ENCODE measurements around the gene INPP5A. TPM values are rescaled to one million over a fixed set of nuclear protein-coding genes. Genes with fewer than 3 reads are reported as not detected.
A peak's percentile ranks its signal among the peaks of the same experiment; 100 is the strongest.

INPP5A gene
- total and polyA plus RNA-seq, 7 donors = 17.6 to 132 (median 100) TPM

DNA sequence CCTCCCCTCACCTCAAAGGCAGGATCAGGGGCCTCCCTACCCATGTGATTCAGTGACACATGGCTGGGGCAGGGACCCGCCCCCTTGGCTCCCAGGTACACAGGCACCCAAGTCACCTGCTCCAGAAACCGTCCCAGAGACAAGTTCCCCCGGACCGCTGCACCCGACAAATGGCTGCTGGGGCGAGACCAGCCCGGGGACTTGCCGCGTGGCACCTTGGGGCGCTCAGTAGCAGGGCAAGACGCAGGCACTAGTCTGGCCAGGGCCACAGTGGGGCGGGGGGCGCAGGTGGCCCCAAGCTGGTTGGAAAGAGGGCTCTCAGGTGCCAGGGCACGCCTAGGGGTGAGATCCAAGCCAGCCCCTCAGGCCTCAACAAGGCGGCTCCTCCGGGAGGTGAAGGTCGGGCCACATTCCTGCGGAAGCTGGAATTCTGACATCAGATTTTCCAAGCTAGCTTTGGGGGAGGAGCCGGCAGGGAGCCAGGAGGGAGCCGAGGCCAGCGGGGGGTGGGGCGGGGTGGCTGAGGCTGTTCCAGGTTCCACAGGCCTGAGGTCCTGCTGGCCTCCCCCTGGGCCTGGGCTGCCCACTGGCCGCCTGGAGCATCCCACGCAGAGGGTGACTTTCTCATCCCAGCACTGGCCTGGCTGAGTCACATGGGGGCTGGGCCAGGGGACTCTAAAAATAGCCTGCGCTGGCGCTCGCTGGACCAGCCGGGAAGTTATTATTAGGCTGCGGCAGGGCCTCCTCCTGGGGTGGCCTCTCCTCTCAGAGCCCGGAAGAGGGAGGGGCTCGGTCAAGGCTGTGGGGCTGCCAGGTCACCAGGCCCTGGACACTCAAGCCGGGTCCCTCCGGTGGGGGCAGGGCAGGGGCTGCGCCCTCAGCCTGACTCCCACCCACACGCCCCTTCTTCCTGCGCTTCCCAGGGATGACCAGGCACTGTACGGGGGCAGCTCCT lies 20.5 kb upstream of the INPP5A start:
- DNase-seq = peak; percentile 99
- Histone ChIP-seq H3K27ac (peak overlapping the region; percentile 80 to 94 (median 90)), H3K4me1 (peaks cover 0 to 64% (median 59%) of the 10 kb centered on the region in 4 donors), H3K4me3 (peak overlapping the region in 3 of 4 donors; percentile 7 to 32 (median 8)), H3K36me3 (no peaks in the 10 kb centered on the region), H3K27me3 (no peaks in the 10 kb centered on the region), H3K9me3 (no peaks in the 10 kb centered on the region)
- WGBS, 2 donors = 17 to 54% methylated on average over 37 of the region's 37 CpGs
- intact Hi-C loops (cut with DNase I) = loop anchor here (5.0 kb wide), 2 partner anchors 50 to 115 kb away; no protein-coding TSS in a partner anchor
- TF ChIP-seq, protein P1, sequence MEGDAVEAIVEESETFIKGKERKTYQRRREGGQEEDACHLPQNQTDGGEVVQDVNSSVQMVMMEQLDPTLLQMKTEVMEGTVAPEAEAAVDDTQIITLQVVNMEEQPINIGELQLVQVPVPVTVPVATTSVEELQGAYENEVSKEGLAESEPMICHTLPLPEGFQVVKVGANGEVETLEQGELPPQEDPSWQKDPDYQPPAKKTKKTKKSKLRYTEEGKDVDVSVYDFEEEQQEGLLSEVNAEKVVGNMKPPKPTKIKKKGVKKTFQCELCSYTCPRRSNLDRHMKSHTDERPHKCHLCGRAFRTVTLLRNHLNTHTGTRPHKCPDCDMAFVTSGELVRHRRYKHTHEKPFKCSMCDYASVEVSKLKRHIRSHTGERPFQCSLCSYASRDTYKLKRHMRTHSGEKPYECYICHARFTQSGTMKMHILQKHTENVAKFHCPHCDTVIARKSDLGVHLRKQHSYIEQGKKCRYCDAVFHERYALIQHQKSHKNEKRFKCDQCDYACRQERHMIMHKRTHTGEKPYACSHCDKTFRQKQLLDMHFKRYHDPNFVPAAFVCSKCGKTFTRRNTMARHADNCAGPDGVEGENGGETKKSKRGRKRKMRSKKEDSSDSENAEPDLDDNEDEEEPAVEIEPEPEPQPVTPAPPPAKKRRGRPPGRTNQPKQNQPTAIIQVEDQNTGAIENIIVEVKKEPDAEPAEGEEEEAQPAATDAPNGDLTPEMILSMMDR (IDR thresholded peaks at IDR 0.05) = no peak
- peak; percentile 63 to 89 (median 74) for TF ChIP-seq POLR2AphosphoS5 (IDR thresholded peaks at IDR 0.05)
- TF ChIP-seq EP300 (IDR thresholded peaks at IDR 0.05) = peak in 2 of 4 donors; percentile 35 to 69
- no peak for TF ChIP-seq POLR2A (IDR thresholded peaks at IDR 0.05)

DNA sequence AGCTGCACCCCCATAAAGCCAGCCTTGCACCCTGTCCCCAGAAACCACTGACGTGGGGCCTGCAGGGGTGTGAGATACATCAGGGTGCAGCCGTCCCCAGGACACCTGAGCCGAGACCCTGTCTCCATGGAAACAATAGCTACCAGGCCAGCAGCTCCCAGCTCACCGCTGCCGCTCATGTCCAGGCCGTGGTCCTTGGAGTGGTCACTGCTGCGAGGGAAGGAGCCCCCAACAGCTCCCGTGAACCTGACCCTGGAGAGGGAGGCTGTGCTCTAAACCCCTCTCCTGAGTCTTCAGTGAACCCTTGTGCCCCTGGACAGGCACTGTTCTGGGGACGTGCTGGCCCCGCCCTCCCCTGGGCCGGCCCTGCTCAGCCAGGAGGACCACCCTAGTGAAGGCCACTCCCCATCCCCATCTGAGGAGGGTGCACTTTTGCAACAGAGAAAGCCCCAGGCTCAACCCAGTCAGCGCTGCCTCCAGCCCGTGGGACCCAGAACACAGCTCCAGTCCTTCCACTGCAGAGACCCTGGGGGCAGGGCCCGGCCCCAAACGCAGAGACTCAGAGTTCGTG lies 19.6 kb upstream of the INPP5A start:
- H3K27me3 ChIP-seq = no peaks in the 10 kb centered on the region
- peak; percentile 73 for DNase-seq
- H3K4me1 ChIP-seq = peaks cover 0 to 62% (median 59%) of the 10 kb centered on the region in 4 donors
- H3K9me3 ChIP-seq = no peaks in the 10 kb centered on the region
- H3K36me3 ChIP-seq = no peaks in the 10 kb centered on the region
- peak overlapping the region; percentile 80 to 94 (median 90) for H3K27ac ChIP-seq
- H3K4me3 ChIP-seq = peak overlapping the region in 2 of 4 donors; percentile 8 to 32
- intact Hi-C loops (cut with DNase I) = loop anchor here (5.0 kb wide), 2 partner anchors 51 to 114 kb away; no protein-coding TSS in a partner anchor
- 41 to 68% methylated on average over 16 of the region's 16 CpGs for WGBS, 2 donors
- no peak for TF ChIP-seq POLR2A (IDR thresholded peaks at IDR 0.05)
- no peak for TF ChIP-seq EP300 (IDR thresholded peaks at IDR 0.05)
- TF ChIP-seq, protein P1 (IDR thresholded peaks at IDR 0.05) = no peak
- TF ChIP-seq POLR2AphosphoS5 (IDR thresholded peaks at IDR 0.05) = no peak

DNA sequence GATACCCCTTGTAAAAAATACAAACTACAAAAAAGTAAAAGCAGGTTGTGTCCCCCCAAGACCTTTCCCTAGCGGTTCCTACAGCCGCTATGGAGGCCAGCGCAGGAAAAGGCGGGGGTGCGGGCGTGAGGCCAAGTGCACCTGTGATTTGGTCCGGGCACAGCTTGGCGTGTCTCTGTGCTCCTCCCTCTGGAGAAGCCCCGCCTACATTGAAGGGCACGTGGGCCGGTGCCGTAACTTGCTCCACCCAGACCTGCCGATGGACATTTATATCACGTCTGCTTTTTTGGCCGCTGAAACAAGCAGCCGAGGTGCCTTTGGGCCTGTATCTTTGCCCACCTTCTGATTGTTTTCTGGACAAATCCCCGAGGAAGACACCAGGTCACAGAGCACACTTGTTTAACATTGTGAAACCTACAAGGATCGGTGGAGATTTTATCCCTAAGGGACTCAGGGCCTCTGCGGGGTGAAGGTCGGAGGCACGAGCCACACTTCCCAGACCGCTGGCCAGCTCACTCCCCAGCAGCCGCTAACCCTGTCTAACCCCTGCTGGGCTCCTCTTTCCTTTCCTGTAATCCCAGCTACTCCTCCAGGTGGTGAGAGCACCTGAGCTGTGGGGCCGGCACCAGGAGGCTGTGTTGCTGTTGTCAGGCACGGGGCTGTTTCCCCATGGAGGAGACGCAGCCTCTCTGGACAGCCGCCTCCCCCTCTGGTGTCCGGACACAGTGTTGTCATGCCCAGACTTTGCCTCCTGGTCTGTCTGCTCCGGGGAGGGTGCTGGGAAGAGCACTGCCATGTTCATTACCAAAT lies 18.8 kb upstream of the INPP5A start:
- TF ChIP-seq POLR2A (IDR thresholded peaks at IDR 0.05) = peak in 1 of 2 donors; percentile 13
- TF ChIP-seq POLR2AphosphoS5 (IDR thresholded peaks at IDR 0.05) = peak in 1 of 4 donors; percentile 30
- no peak for TF ChIP-seq EP300 (IDR thresholded peaks at IDR 0.05)
- H3K4me3 ChIP-seq = no peak overlapping the region
- H3K4me1 ChIP-seq = peaks cover 0 to 62% (median 59%) of the 10 kb centered on the region in 4 donors
- H3K27ac ChIP-seq = peak overlapping the region; percentile 80 to 94 (median 90)
- no peaks in the 10 kb centered on the region for H3K36me3 ChIP-seq
- DNase-seq = no peak
- H3K9me3 ChIP-seq = no peaks in the 10 kb centered on the region
- no peaks in the 10 kb centered on the region for H3K27me3 ChIP-seq
- WGBS, 2 donors = 17 to 58% methylated on average over 29 of the region's 29 CpGs
- intact Hi-C loops (cut with DNase I) = loop anchor here (5.0 kb wide), 2 partner anchors 51 to 114 kb away; no protein-coding TSS in a partner anchor

DNA sequence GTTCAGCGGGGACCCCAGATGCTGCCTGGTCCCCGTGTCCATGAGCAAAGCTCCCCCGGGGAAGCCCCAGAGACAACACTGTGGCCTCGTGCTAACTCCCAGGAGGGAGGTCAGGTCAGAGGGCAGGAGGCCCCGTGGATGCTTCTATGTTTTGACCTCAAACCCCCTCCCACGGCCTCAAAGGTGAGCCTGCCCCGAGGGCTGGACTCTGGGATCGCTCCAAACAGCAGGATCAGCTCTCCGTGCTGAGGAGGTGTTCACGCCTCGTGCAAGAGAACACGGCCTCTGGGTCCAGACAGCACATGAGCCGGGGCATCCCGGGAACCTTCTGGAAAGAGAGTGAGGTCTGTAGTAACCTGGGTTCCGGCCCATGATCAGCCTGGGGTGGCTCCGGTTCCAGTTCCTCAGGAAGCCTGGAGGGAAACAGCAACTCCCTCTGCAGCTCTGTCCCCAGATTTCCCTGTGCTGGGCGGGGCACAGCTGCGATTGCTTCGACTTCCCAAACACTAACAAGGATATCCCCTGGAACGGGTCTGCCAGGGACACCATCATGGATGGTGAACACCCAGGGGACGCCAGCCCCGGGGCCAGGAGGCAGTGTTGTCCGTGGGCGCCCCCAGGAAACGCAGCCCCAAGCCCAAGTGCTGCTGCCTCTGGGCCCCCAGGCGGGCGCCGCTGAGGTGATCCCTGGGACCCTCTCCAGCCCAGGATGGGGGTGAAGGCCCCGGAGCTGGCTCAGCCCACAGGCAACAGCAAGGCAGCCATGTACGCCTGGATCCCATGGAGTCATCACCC lies 18.0 kb upstream of the INPP5A start:
- intact Hi-C loops (cut with DNase I) = loop anchor here (2.0 to 5.0 kb wide), 3 partner anchors 17 to 113 kb away; partner anchors contain the start of gene INPP5A
- peak overlapping the region; percentile 80 to 94 (median 90) for H3K27ac ChIP-seq
- DNase-seq = peak; percentile 68
- H3K36me3 ChIP-seq = no peaks in the 10 kb centered on the region
- H3K4me3 ChIP-seq = no peak overlapping the region
- H3K27me3 ChIP-seq = no peaks in the 10 kb centered on the region
- H3K9me3 ChIP-seq = no peaks in the 10 kb centered on the region
- peaks cover 0 to 62% (median 59%) of the 10 kb centered on the region in 4 donors for H3K4me1 ChIP-seq
- 69 to 82% methylated on average over 30 of the region's 30 CpGs for WGBS, 2 donors
- TF ChIP-seq POLR2AphosphoS5 (IDR thresholded peaks at IDR 0.05) (no peak), POLR2A (IDR thresholded peaks at IDR 0.05) (no peak)
- TF ChIP-seq, protein P1 (IDR thresholded peaks at IDR 0.05) = no peak

Data from sigmoid colon (tissue), 7 donors.